ENCODE results near the gene MPL.

The MPL gene

DNA sequence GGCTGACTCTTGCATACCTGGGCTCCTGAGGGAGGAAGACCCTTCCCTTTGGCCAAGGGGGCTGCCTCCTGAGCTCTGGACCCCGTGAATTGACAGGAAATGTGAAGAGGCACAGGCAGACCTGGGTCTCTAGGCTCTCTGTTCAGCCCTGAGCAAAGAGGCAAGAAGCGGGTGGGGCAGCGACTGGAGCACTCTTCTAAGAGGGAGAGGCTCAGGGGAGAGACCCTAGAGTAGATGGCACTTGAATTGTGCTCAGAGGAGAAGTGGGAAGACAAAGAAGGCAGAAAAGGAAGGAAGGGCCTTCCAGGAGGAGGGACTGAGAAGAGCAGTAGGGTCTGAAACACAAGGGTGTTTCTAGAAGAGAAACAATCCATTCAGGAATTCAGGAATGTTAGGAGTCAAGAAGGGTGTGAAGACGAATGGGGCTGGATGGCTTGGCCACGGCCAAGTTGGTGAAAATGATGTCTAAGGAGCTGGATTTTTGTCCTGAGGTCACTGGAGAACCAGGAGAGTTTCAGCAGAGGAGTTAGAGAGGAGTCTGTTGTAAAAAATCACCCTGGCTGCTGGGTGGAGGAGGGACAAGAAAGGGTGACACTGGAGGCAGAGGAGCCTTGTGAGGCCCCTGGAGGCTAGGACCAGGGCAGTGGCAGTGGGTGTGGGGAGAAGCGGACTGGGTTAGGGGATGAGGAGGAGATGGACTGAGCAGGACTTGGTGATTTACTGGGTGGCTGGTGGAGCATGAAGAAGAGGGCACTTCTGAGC is 31.5 kb upstream of the MPL start:
- Histone ChIP-seq H4K20me1 (ENCODE audit: control insufficient read depth, insufficient read depth, low read depth, low read length) (no peaks in the 10 kb centered on the region), H3K36me3 (ENCODE audit: control insufficient read depth, low read length) (no peaks in the 10 kb centered on the region), H3K9me2 (replicated peaks; ENCODE audit: control insufficient read depth, low read length) (no peaks in the 10 kb centered on the region), H3K79me2 (ENCODE audit: control insufficient read depth, low read length) (no peaks in the 10 kb centered on the region), H3F3A (ENCODE audit: control insufficient read depth, insufficient read depth) (no peaks in the 10 kb centered on the region), H3K27ac (ENCODE audit: low read depth, low read length) (no peak overlapping the region), H3K4me2 (ENCODE audit: low read length) (no peak overlapping the region), H3K9me3 (ENCODE audit: control insufficient read depth, insufficient read depth, low read length) (no peaks in the 10 kb centered on the region), H3K4me3 (ENCODE audit: low read length) (no peak overlapping the region), H3K27me3 (ENCODE audit: control insufficient read depth, low read length) (0 out of 2 replicates have a peak, but pooled peaks cover 3% of the 10 kb centered on the region), H3K4me1 (ENCODE audit: control insufficient read depth, low read length) (peaks cover 5% of the 10 kb centered on the region; the same call in 1 of the 2 replicates)
- TF ChIP-seq, protein P1, sequence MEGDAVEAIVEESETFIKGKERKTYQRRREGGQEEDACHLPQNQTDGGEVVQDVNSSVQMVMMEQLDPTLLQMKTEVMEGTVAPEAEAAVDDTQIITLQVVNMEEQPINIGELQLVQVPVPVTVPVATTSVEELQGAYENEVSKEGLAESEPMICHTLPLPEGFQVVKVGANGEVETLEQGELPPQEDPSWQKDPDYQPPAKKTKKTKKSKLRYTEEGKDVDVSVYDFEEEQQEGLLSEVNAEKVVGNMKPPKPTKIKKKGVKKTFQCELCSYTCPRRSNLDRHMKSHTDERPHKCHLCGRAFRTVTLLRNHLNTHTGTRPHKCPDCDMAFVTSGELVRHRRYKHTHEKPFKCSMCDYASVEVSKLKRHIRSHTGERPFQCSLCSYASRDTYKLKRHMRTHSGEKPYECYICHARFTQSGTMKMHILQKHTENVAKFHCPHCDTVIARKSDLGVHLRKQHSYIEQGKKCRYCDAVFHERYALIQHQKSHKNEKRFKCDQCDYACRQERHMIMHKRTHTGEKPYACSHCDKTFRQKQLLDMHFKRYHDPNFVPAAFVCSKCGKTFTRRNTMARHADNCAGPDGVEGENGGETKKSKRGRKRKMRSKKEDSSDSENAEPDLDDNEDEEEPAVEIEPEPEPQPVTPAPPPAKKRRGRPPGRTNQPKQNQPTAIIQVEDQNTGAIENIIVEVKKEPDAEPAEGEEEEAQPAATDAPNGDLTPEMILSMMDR (IDR thresholded peaks at IDR 0.05; ENCODE audit: low read depth, low read length, poor library complexity, severe bottlenecking), result no peak
- TF ChIP-seq EZH2phosphoT487 (IDR thresholded peaks at IDR 0.05; ENCODE audit: borderline replicate concordance, low read length), result no peak

DNA sequence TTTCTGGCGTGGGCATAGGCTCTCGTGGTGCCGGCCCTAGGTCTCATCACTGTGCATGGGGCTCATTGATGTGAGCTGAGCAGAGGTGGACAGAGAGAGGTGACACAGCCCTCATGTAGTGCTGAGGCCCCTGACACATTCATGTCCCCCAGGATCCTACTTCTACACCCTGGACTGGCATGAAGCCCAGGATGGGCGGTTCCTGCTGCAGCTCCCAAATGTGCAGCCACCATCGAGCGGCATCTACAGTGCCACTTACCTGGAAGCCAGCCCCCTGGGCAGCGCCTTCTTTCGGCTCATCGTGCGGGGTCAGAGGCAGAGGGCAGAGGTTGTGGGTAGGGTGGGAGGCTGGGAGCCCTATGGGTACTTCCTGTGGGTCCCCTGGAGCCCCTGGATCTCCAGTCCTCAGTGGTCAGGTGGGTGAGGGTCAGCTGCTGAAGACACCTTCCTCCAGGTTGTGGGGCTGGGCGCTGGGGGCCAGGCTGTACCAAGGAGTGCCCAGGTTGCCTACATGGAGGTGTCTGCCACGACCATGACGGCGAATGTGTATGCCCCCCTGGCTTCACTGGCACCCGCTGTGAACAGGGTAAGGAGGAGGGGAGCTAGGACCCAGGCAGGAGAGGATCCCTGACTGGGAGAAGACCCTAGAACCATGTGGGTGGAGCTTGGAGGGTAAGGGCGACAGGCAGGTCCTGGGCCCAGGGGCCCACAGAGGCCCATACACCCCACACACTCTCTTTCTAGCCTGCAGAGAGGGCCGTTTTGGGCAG is 30.7 kb upstream of the MPL start:
- Histone ChIP-seq H3K27ac (ENCODE audit: low read depth, low read length) (no peak overlapping the region), H3K9me2 (replicated peaks; ENCODE audit: control insufficient read depth, low read length) (no peaks in the 10 kb centered on the region), H3K79me2 (ENCODE audit: control insufficient read depth, low read length) (no peaks in the 10 kb centered on the region), H4K20me1 (ENCODE audit: control insufficient read depth, insufficient read depth, low read depth, low read length) (no peaks in the 10 kb centered on the region), H3K27me3 (ENCODE audit: control insufficient read depth, low read length) (0 out of 2 replicates have a peak, but pooled peaks cover 3% of the 10 kb centered on the region), H3K4me2 (ENCODE audit: low read length) (no peak overlapping the region), H3K9me3 (ENCODE audit: control insufficient read depth, insufficient read depth, low read length) (no peaks in the 10 kb centered on the region), H3K36me3 (ENCODE audit: control insufficient read depth, low read length) (no peaks in the 10 kb centered on the region), H3F3A (ENCODE audit: control insufficient read depth, insufficient read depth) (no peaks in the 10 kb centered on the region), H3K4me3 (ENCODE audit: low read length) (no peak overlapping the region), H3K4me1 (ENCODE audit: control insufficient read depth, low read length) (peaks cover 5% of the 10 kb centered on the region; the same call in 1 of the 2 replicates)
- no peak for TF ChIP-seq EZH2phosphoT487 (IDR thresholded peaks at IDR 0.05; ENCODE audit: borderline replicate concordance, low read length)
- TF ChIP-seq, protein P1 (IDR thresholded peaks at IDR 0.05; ENCODE audit: low read depth, low read length, poor library complexity, severe bottlenecking), result no peak

DNA sequence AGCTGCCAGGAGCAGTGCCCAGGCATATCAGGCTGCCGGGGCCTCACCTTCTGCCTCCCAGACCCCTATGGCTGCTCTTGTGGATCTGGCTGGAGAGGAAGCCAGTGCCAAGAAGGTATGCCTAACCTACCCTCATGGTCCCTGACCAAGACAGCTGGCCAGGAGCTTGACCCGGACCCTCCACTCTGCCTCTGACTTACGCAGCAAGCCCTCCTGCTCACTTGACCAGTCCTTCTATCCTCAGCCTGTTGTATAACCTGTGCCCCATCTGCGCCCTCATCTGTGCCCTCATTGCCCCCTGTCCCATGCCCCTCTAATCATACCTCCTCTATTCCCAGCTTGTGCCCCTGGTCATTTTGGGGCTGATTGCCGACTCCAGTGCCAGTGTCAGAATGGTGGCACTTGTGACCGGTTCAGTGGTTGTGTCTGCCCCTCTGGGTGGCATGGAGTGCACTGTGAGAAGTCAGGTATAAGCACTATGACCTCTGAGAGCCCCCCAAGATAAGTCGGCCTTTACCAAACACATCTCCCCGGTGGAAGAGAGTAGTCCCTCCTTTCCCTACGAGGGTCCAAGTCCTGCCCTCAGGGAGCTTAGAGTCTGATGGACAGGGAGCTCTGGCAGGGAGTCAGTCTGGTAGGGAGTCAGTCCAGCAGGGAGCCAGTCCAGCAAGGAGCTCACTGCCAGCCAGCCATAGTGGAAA is 30.0 kb upstream of the MPL start:
- TF ChIP-seq EZH2phosphoT487 (IDR thresholded peaks at IDR 0.05; ENCODE audit: borderline replicate concordance, low read length), result no peak
- TF ChIP-seq, protein P1 (IDR thresholded peaks at IDR 0.05; ENCODE audit: low read depth, low read length, poor library complexity, severe bottlenecking), result no peak
- Histone ChIP-seq H3F3A (ENCODE audit: control insufficient read depth, insufficient read depth) (no peaks in the 10 kb centered on the region), H3K4me2 (ENCODE audit: low read length) (no peak overlapping the region), H3K79me2 (ENCODE audit: control insufficient read depth, low read length) (no peaks in the 10 kb centered on the region), H3K27ac (ENCODE audit: low read depth, low read length) (no peak overlapping the region), H3K4me1 (ENCODE audit: control insufficient read depth, low read length) (peaks cover 5% of the 10 kb centered on the region; the same call in 1 of the 2 replicates), H3K27me3 (ENCODE audit: control insufficient read depth, low read length) (0 out of 2 replicates have a peak, but pooled peaks cover 2% of the 10 kb centered on the region), H4K20me1 (ENCODE audit: control insufficient read depth, insufficient read depth, low read depth, low read length) (no peaks in the 10 kb centered on the region), H3K36me3 (ENCODE audit: control insufficient read depth, low read length) (no peaks in the 10 kb centered on the region), H3K9me2 (replicated peaks; ENCODE audit: control insufficient read depth, low read length) (no peaks in the 10 kb centered on the region), H3K9me3 (ENCODE audit: control insufficient read depth, insufficient read depth, low read length) (no peaks in the 10 kb centered on the region), H3K4me3 (ENCODE audit: low read length) (no peak overlapping the region)

Measured in DOHH2 (cell line).